Astrocyte (in vitro differentiated cells and primary cell): ENCODE measurements around the gene BLOC1S5. TPM values are rescaled to one million over a fixed set of nuclear protein-coding genes. Genes with fewer than 3 reads are reported as not detected.

Experiments
- DNase-seq: peaks from one replicate; pipeline ENCODE4 v3.0.0-alpha.2; 2010; ENCODE audit warnings: low read depth
- FAIRE-seq: peaks from 2 replicates; lab custom pipeline; 2011; peaks lifted over from hg19 to GRCh38; lab: Jason Lieb, UNC
- H2AFZ ChIP-seq: 2 replicates; pipeline ENCODE4 v1.6.0; 2012; ENCODE audit warnings: low read depth, low read length, inconsistent platforms
- H3K27ac ChIP-seq: 2 replicates; pipeline ENCODE4 v1.5.1; 2011; ENCODE audit warnings: low read depth, low read length, inconsistent platforms
- H3K27me3 ChIP-seq: 2 replicates; pipeline ENCODE4 v1.6.0; 2011; ENCODE audit warnings: low read length, inconsistent platforms; ENCODE audit not compliant: insufficient read depth
- H3K36me3 ChIP-seq: 2 replicates; pipeline ENCODE4 v1.5.1; 2011; ENCODE audit warnings: low read length, inconsistent platforms; ENCODE audit not compliant: insufficient read depth
- H3K4me1 ChIP-seq: 2 replicates; pipeline ENCODE4 v1.5.1; 2011; ENCODE audit warnings: low read length, inconsistent platforms; ENCODE audit not compliant: insufficient read depth
- H3K4me2 ChIP-seq: 2 replicates; pipeline ENCODE4 v1.6.0; 2012; ENCODE audit warnings: low read length, inconsistent platforms
- H3K4me3 ChIP-seq: 2 replicates; pipeline ENCODE4 v1.5.1; 2011; ENCODE audit warnings: low read depth, mild to moderate bottlenecking, low read length, inconsistent platforms; ENCODE audit not compliant: insufficient read depth
- H3K79me2 ChIP-seq: 2 replicates; pipeline ENCODE4 v1.6.0; 2012; ENCODE audit warnings: mild to moderate bottlenecking, low read length, inconsistent platforms; ENCODE audit not compliant: insufficient read depth
- H3K9ac ChIP-seq: 2 replicates; pipeline ENCODE4 v1.6.0; 2012; ENCODE audit warnings: mild to moderate bottlenecking, low read length, inconsistent platforms
- H3K9me3 ChIP-seq: 2 replicates; pipeline ENCODE4 v1.5.1; 2012; ENCODE audit warnings: low read depth, mild to moderate bottlenecking, low read length, inconsistent platforms; ENCODE audit not compliant: insufficient read depth
- H4K20me1 ChIP-seq: 2 replicates; pipeline ENCODE4 v1.6.0; 2012; ENCODE audit warnings: low read length, inconsistent platforms; ENCODE audit not compliant: insufficient read depth
- H3K27ac Mint-ChIP-seq: one replicate; pipeline ENCODE4 v1.8.0; 2021; ENCODE audit warnings: mild to moderate bottlenecking, mixed read lengths; ENCODE audit not compliant: unreplicated experiment
- H3K27me3 Mint-ChIP-seq: one replicate; pipeline ENCODE4 v1.8.0; 2021; ENCODE audit warnings: low read depth, mixed read lengths; ENCODE audit not compliant: unreplicated experiment
- H3K36me3 Mint-ChIP-seq: one replicate; pipeline ENCODE4 v1.8.0; 2021; ENCODE audit warnings: low read depth, mixed read lengths; ENCODE audit not compliant: unreplicated experiment
- H3K4me1 Mint-ChIP-seq: one replicate; pipeline ENCODE4 v1.8.0; 2021; ENCODE audit warnings: low read depth, mixed read lengths; ENCODE audit not compliant: unreplicated experiment
- H3K4me3 Mint-ChIP-seq: one replicate; pipeline ENCODE4 v1.8.0; 2021; ENCODE audit warnings: mild to moderate bottlenecking, moderate library complexity, mixed read lengths; ENCODE audit not compliant: unreplicated experiment
- H3K9me3 Mint-ChIP-seq: one replicate; pipeline ENCODE4 v1.8.0; 2021; ENCODE audit warnings: mild to moderate bottlenecking, mixed read lengths; ENCODE audit not compliant: unreplicated experiment
- EZH2 ChIP-seq: IDR thresholded peaks from 2 replicates; pipeline ENCODE4 v1.6.1; 2012; ENCODE audit warnings: mild to moderate bottlenecking, low read length, inconsistent platforms; ENCODE audit not compliant: insufficient read depth
- total RNA-seq: library from RNA; stranded (reverse); gene quantifications from 2 replicates; pipeline ENCODE4 v1.2.1, GENCODE V29; 2021
- TF ChIP-seq, protein P1 (sequence below): IDR thresholded peaks from 2 replicates; pipeline ENCODE4 v1.5.1; 2011; ENCODE audit warnings: low read depth, mild to moderate bottlenecking, inconsistent platforms, low read length, moderate library complexity; ENCODE audit not compliant: insufficient read depth

The BLOC1S5 gene
- total RNA-seq, 1 donor from 2014 or later = 8.2 TPM

DNA sequence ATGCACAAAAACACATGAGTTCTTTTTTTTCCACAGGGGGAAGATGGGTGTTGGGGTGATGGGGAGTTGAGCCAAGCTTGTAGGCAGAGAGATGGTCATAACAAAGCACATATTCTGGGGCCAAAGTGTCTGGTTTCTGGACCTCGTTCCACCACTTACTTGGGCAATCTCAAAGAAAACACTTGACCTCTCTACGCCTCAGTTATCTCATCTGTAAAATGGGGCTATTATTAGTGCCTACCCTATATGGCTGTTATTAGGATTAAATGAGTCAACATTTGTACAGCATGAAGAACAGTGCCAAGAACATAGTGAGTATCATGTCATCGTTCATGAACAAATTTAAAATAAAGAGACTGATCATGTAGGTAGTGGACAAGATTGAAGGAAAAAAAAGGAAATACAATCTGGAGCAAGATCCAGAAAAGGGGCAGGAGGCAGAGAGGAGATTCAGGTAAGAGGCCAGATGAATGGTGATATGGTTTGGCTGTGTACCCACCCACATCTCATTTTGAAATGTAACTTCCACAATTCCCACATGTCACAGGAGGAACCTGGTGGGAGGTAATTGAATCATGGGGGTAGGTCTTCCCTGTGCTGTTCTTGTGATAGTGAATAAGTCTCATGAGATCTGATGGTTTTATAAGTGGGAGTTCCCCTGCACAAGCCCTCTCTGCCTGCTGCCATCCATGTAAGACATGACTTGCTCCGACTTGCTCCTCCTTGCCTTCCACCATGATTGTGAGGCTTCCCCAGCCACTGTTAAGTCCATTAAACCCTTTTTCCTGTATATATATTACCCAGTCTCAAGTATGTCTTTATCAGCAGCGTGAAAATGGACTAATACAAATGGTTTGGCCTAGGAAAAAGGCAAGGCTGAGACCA lies 23.9 kb upstream of the BLOC1S5 start:
- FAIRE-seq (no peak), DNase-seq (no peak)
- H3K4me3 ChIP-seq = no peak overlapping the region
- no peak overlapping the region for H3K27ac Mint-ChIP-seq
- H3K9me3 Mint-ChIP-seq = peaks cover 3% of the 10 kb centered on the region
- peaks cover 32% of the 10 kb centered on the region for H3K4me1 Mint-ChIP-seq
- H2AFZ ChIP-seq = no peak overlapping the region
- no peaks in the 10 kb centered on the region for H3K27me3 Mint-ChIP-seq
- H3K9ac ChIP-seq = no peak overlapping the region
- no peaks in the 10 kb centered on the region for H3K27me3 ChIP-seq
- H3K79me2 ChIP-seq = peaks cover 7% of the 10 kb centered on the region
- H3K36me3 Mint-ChIP-seq = peaks cover 36% of the 10 kb centered on the region
- no peak overlapping the region for H3K4me2 ChIP-seq
- no peak overlapping the region for H3K27ac ChIP-seq
- H3K9me3 ChIP-seq = no peaks in the 10 kb centered on the region
- H3K36me3 ChIP-seq = peaks cover 34% of the 10 kb centered on the region
- TF ChIP-seq EZH2 = no peak
- TF ChIP-seq, protein P1, sequence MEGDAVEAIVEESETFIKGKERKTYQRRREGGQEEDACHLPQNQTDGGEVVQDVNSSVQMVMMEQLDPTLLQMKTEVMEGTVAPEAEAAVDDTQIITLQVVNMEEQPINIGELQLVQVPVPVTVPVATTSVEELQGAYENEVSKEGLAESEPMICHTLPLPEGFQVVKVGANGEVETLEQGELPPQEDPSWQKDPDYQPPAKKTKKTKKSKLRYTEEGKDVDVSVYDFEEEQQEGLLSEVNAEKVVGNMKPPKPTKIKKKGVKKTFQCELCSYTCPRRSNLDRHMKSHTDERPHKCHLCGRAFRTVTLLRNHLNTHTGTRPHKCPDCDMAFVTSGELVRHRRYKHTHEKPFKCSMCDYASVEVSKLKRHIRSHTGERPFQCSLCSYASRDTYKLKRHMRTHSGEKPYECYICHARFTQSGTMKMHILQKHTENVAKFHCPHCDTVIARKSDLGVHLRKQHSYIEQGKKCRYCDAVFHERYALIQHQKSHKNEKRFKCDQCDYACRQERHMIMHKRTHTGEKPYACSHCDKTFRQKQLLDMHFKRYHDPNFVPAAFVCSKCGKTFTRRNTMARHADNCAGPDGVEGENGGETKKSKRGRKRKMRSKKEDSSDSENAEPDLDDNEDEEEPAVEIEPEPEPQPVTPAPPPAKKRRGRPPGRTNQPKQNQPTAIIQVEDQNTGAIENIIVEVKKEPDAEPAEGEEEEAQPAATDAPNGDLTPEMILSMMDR = no peak
- peaks cover 26% of the 10 kb centered on the region for H3K4me1 ChIP-seq
- no peak overlapping the region for H3K4me3 Mint-ChIP-seq
- H4K20me1 ChIP-seq = no peaks in the 10 kb centered on the region

DNA sequence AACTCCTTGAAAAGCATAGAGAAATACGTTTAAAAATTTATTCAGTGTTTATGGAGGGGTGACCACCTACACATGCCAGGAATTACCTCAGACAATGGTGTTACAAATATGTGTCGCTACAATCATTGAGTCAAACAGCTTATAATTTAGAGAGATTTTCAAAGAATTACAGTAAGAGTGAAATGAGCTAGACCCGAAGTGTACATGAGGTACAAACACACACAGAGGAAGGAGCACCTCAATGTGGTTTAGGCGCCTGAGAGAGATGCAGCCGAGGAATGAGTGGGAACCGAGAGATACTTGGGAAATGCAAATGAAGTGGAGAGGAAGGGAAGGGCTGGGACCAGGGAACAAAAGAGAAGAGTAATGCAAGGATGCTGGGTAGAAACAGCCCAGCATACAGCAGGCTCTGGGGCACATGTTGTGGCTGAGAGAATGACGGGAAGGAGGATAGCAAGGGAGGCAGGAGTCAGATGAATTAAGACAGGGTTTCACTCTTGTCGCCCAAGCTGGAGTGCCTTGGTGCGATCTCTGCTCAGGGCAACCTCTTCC lies 22.6 kb upstream of the BLOC1S5 start:
- Histone ChIP-seq H4K20me1 (no peaks in the 10 kb centered on the region), H3K9me3 (no peaks in the 10 kb centered on the region), H3K27ac (no peak overlapping the region), H2AFZ (no peak overlapping the region), H3K36me3 (peaks cover 30% of the 10 kb centered on the region), H3K4me2 (no peak overlapping the region), H3K4me1 (peaks cover 35% of the 10 kb centered on the region), H3K9ac (no peak overlapping the region), H3K27me3 (no peaks in the 10 kb centered on the region), H3K4me3 (no peak overlapping the region), H3K79me2 (peaks cover 3% of the 10 kb centered on the region)
- FAIRE-seq = no peak
- H3K36me3 Mint-ChIP-seq = peaks cover 36% of the 10 kb centered on the region
- peaks cover 3% of the 10 kb centered on the region for H3K9me3 Mint-ChIP-seq
- no peak overlapping the region for H3K4me3 Mint-ChIP-seq
- H3K27me3 Mint-ChIP-seq = no peaks in the 10 kb centered on the region
- H3K4me1 Mint-ChIP-seq = peaks cover 42% of the 10 kb centered on the region
- DNase-seq = no peak
- H3K27ac Mint-ChIP-seq = peak overlapping the region; percentile 48
- TF ChIP-seq, protein P1 = no peak
- no peak for TF ChIP-seq EZH2
